Gastroesophageal sphincter (tissue), 4 donors: ENCODE data around the gene COQ4. TPM values are rescaled to one million over a fixed set of nuclear protein-coding genes. Genes with fewer than 3 reads are reported as not detected.

Experiments
- ATAC-seq: fragments of 150-250 bp; one replicate; pipeline ENCODE4 v1.9.1; 2016; ENCODE audit warnings: mild to moderate bottlenecking, moderate library complexity
- H3K27ac ChIP-seq, 4 donors: fragments of 200-600 bp; sonication (generic) in 3 of 4; 1 replicate in 3 of 4; 2 replicates in 1 of 4; pipeline ENCODE4 v1.5.1; 2016 to 2019
- H3K27me3 ChIP-seq: fragments of 200-600 bp; sonication (generic); one replicate; pipeline ENCODE4 v1.5.1; 2019
- H3K36me3 ChIP-seq, 2 donors: fragments of 200-600 bp; sonication (generic); one replicate each; pipeline ENCODE4 v1.5.1; 2019; ENCODE audit warnings: control low read depth in 1 of 2
- H3K4me1 ChIP-seq, 3 donors: fragments of 200-600 bp; sonication (generic); 1 replicate in 2 of 3; 2 replicates in 1 of 3; pipeline ENCODE4 v1.5.1; 2016 to 2019; ENCODE audit warnings: control low read depth in 2 of 3
- H3K4me3 ChIP-seq, 2 donors: fragments of 200-600 bp; sonication (generic); one replicate each; pipeline ENCODE4 v1.5.1; 2019; ENCODE audit warnings: mild to moderate bottlenecking in 1 of 2, moderate library complexity in 1 of 2
- H3K9me3 ChIP-seq, 3 donors: fragments of 200-600 bp; sonication (generic); one replicate each; pipeline ENCODE4 v1.5.1; 2017 to 2019; ENCODE audit warnings: control low read depth in 2 of 3
- CTCF ChIP-seq, 4 experiments: fragments of 200-600 bp in 2 of 4; fragments of 450-650 bp in 2 of 4; sonication (generic) in 1 of 4; IDR thresholded peaks; one replicate each; pipeline ENCODE4 v1.5.1; 2017 to 2019; ENCODE audit warnings: antibody characterized with exemption in 4 of 4, mild to moderate bottlenecking in 2 of 4, moderate library complexity in 2 of 4
- EP300 ChIP-seq: sonication (generic); formaldehyde crosslinking; IDR thresholded peaks from one replicate; pipeline ENCODE4 v1.6.1; 2017; ENCODE audit warnings: antibody characterized with exemption, mild to moderate bottlenecking
- POLR2A ChIP-seq, 2 donors: fragments of 450-650 bp; IDR thresholded peaks; one replicate each; pipeline ENCODE4 v1.6.1; 2017; ENCODE audit warnings: antibody characterized with exemption in 2 of 2, mild to moderate bottlenecking in 2 of 2, moderate library complexity in 1 of 2
- POLR2AphosphoS5 ChIP-seq: sonication (generic); formaldehyde crosslinking; IDR thresholded peaks from one replicate; pipeline ENCODE4 v1.6.1; 2017; ENCODE audit warnings: antibody characterized with exemption
- WGBS, 2 donors: methylation state at CpG; one replicate each; pipeline ENCODE4 v1.1.5; 2018; ENCODE audit warnings: low coverage in 1 of 2; 5-methylcytosine and 5-hydroxymethylcytosine counted together
- total RNA-seq, 4 donors: library from RNA; depleted of rRNA; stranded (reverse); fragments of >200 nt; gene quantifications; one replicate each; pipeline ENCODE4 v1.1.0, GENCODE V29; 2016

Gene COQ4
- total RNA-seq, 4 donors from 2014 or later = 25.8 to 40.5 (median 31.8) TPM

GRCh38 chr9:128369024-128369706, 46.5 kb downstream of the COQ4 start:
- peaks cover 3 to 50% (median 23%) of the 10 kb centered on the region in 3 donors for H3K4me1 ChIP-seq
- 87 to 91% methylated on average over 8 to 9 of the region's 9 CpGs for WGBS, 2 donors

GRCh38 chr9:128370367-128370751, 47.7 kb downstream of the COQ4 start:
- no peak for ATAC-seq
- Histone ChIP-seq H3K4me1 (peaks cover 3 to 50% (median 14%) of the 10 kb centered on the region in 3 donors), H3K36me3 (peaks cover 0 to 25% of the 10 kb centered on the region in 2 donors), H3K9me3 (no peaks in the 10 kb centered on the region), H3K4me3 (peak overlapping the region; percentile 58 to 83), H3K27me3 (no peaks in the 10 kb centered on the region), H3K27ac (peak overlapping the region; percentile 74 to 98 (median 92))
- TF ChIP-seq CTCF (IDR thresholded peaks at IDR 0.05) = no peak
- TF ChIP-seq POLR2A (IDR thresholded peaks at IDR 0.05) = no peak
- TF ChIP-seq POLR2AphosphoS5 = no peak
- TF ChIP-seq EP300 = no peak

More at GRCh38 chr9:128369024-128369706, 46.5 kb downstream of the COQ4 start:
- ATAC-seq = no peak
- Histone ChIP-seq H3K27ac (no peak overlapping the region), H3K4me3 (no peak overlapping the region), H3K27me3 (no peaks in the 10 kb centered on the region), H3K9me3 (no peaks in the 10 kb centered on the region), H3K36me3 (peaks cover 0 to 13% of the 10 kb centered on the region in 2 donors)
- TF ChIP-seq CTCF (IDR thresholded peaks at IDR 0.05) (no peak), EP300 (no peak), POLR2A (IDR thresholded peaks at IDR 0.05) (no peak), POLR2AphosphoS5 (no peak)

GRCh38 chr9:128370752-128371629, 48.4 kb downstream of the COQ4 start, which contains the start of gene URM1:
Gene URM1, plus strand, starts transcription at chr9:128371374. Its CDS starts 7 bp downstream, at chr9:128371381.
- Histone ChIP-seq H3K4me1 (peaks cover 3 to 50% (median 14%) of the 10 kb centered on the region in 3 donors), H3K36me3 (peaks cover 0 to 29% of the 10 kb centered on the region in 2 donors), H3K9me3 (no peaks in the 10 kb centered on the region), H3K4me3 (peak within 1 kb of the TSS; percentile 58 to 83), H3K27me3 (no peaks in the 10 kb centered on the region), H3K27ac (peak within 1 kb of the TSS; percentile 74 to 98 (median 92))
- ATAC-seq = peak; percentile 99
- TF ChIP-seq POLR2A (IDR thresholded peaks at IDR 0.05) (peak; percentile 76 to 89), POLR2AphosphoS5 (peak; percentile 69), EP300 (no peak), CTCF (IDR thresholded peaks at IDR 0.05) (peak in 1 of 4 experiments; percentile 26)
- WGBS, 2 donors = 0% methylated on average over 17 to 20 of the region's 55 CpGs

- 0 to 1% methylated on average over 7 to 9 of the region's 10 CpGs for WGBS, 2 donors
- TF ChIP-seq POLR2A (IDR thresholded peaks at IDR 0.05) = no peak
- TF ChIP-seq POLR2AphosphoS5 = no peak
- TF ChIP-seq EP300 = no peak
- no peak for TF ChIP-seq CTCF (IDR thresholded peaks at IDR 0.05)
Observed at GRCh38 chr9:128371630-128372117, 49.0 kb downstream of the COQ4 start.

More at GRCh38 chr9:128371630-128372117, 49.0 kb downstream of the COQ4 start:
- Histone ChIP-seq H3K9me3 (no peaks in the 10 kb centered on the region), H3K36me3 (peaks cover 0 to 29% of the 10 kb centered on the region in 2 donors), H3K27ac (peak overlapping the region; percentile 55 to 98 (median 92)), H3K4me1 (peaks cover 3 to 50% (median 14%) of the 10 kb centered on the region in 3 donors), H3K4me3 (peak overlapping the region; percentile 58 to 83), H3K27me3 (no peaks in the 10 kb centered on the region)
- no peak for ATAC-seq
